GM19468 (cell line): Measurements from ENCODE around the gene NOD1.
"Not testable (repeated sequence)": the region's sequence is repeated elsewhere in the genome, so short reads cannot be mapped to it uniquely, and the experiment has no call there.

Experiments
- ATAC-seq: cut with Tn5 transposase; IDR thresholded peaks from one replicate; pipeline ENCODE4 v1.9.1; 2021; ENCODE audit warnings: mild to moderate bottlenecking, moderate library complexity, moderate number of reproducible peaks; ENCODE audit not compliant: unreplicated experiment; ENCODE audit errors: extremely low read depth

The NOD1 gene

DNA sequence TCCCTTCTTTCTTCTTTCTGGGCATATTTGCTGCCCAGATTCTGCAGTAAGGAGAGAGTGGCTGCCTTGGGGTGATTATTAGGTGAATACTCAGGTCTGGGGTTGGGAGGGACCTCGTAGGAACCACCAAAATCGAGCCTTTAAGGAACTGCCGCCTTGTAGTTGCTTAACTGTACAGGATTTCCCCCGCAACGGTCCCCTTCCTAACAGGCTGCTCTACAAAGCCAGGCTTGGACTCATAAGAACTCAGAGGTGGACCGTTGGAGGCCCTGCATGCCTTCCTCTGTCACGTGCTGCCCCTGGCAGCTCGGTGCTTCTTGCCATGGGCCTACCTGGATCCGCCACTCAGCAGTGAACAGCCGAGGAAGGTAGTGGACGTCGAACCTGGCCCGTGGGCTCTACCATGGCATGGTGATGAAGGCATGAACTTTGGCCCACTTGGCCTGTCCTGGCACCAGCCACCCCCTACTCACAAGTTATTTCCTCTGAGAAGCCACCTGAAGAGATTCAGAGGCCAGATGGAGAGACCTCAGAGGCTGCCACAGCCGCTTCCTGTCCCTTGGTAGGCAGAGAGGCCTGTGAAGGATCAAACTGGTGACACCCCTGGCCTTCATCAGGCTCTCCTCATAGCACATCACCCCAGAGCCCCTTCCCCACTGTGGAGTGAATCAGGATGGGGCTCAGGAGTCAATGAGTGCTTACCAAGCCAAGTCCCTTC lies 54.6 kb downstream of the NOD1 start:
- ATAC-seq, result no peak

DNA sequence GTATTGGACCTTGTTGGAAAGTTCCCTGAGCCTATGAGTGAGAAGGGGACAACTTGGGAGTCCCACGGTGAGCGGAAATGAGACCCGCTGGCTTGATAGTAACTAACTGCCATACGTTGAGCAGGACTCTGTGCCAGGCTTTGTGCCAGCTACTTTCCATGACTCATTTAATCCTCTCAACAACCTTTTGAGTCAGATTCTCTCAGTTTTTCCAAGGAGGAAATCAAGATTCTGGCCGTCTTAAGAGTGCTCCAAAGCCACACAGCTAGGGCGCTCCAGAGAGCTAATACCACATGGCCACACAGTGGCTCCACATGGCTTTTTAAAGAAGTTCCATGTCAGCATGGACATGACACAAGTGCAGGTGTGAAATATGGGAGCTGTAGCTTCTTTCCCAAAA lies 55.7 kb downstream of the NOD1 start:
- no peak for ATAC-seq

DNA sequence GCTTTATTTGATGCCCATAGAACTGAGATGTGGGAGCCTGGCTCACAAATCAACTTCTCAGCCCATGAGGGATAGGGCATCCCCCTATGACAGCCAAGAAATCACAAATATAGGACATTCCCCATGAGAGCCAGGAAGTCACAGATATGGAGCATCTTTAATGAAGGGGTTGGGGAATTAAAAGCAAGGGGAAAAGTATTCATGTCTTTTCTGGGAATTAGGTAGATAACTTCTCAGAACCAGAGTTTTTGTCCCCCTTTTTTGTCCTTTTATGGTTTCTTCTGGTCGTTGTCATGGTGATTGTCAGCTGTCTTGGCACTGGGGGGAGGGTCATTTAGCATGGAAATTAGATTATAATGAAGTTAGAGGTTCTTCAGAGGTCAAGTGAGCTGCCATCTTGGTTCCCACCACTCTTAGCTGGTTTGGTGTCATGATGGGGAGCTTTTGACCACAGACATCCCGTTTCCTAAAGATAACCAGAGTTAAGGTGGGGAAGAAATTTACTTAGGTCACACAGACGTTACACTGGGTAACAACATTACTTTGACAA lies 56.9 kb downstream of the NOD1 start:
- no peak for ATAC-seq

DNA sequence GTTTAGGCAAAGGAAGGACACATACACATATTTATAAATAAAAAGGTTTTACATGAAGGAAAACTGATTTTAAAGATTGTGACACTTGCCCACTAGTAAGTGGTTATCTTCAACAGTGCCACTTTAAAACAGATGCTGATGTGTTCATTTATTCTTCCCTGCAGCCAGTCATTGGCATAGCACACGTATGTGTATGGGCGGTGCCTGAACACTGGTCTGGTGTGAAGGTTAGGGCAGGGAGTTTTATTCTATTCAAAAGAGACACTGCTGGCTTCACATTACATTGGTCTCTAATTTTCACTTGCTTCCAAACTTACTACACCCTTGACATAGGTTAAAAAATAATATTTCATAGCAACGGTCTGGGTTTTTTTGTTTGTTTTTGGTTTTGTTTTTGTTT lies 57.9 kb downstream of the NOD1 start:
- no peak for ATAC-seq

DNA sequence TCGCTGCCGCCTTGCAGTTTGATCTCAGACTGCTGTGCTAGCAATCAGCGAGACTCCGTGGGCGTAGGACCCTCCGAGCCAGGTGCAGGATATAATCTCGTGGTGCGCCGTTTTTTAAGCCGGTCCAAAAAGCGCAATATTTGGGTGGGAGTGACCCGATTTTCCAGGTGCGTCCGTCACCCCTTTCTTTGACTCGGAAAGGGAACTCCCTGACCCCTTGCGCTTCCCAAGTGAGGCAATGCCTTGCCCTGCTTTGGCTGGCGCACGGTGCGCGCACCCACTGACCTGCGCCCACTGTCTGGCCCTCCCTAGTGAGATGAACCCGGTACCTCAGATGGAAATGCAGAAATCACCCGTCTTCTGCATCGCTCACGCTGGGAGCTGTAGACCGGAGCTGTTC lies 58.5 kb downstream of the NOD1 start:
- not testable (repeated sequence) for ATAC-seq

DNA sequence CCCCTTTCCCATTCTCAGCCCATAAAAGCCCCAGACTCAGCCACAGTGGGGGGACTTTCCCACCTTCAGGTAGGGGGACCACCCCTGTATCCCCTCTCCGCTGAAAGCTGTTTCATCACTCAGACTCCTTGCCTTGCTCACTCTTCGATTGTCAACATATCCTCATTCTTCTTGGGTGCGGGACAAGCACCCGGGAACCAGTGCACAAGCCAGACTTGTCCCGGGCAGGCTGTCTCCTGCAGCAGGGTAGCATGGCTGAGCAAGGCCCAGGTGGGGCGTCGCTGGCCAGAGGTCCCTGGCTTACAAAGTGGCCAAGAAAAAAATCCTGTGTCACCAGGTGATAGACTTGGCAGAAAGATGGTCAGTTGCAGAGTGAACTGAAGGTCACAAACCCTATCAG lies 64.7 kb downstream of the NOD1 start:
- no peak for ATAC-seq

DNA sequence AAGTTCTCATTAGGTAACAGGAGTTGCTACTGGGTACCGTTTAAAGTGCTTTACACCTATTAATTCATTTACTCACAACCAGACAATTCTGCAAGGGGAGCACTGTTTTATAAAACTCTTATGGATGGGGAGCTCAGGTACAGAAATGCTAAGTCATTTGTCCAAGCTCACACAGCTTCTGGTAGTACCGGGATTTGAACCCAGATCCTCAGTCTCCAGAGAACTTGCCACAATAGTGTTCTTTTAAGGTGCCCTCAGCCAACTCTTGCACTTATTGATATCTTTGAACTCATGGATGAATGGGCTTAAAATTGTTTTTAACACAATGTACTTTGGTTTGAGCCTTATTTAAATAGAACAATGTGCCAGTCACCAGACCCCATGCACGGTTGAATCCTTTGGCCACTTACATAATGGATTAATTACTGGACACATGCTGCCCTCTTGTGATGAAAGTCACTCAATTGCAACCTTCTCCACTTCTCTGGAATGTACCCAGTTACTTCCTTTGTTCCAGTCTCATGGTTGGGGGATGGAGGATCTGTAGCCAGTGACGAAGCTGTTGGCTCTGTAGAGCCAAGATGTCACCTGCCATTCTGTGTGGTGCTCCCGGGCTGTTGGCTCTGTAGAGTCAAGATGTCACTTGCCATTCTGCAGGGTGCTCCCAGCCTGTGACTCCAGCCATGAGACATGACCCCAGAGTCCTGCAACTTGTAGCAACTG lies 65.6 kb downstream of the NOD1 start:
- ATAC-seq, result no peak

DNA sequence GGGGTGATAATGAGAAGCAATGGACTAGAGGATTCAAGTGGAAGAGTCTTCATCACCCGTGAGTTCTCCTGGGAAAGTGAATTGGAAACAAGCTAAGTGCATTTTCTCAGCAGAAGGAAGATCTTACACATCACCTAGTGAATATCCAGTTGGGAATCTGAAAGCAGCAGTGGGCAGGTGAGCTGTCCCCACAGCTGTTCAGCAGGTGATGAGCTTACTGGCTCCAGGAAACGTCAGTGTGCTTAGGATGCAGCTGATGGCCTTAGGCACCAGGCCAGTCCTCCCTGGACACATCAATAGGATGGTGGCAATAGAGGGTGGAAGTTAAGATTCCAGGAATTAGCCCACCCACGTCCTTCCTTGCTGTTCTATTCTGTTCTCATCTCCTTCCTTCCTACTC lies 66.7 kb downstream of the NOD1 start:
- ATAC-seq, result no peak

DNA sequence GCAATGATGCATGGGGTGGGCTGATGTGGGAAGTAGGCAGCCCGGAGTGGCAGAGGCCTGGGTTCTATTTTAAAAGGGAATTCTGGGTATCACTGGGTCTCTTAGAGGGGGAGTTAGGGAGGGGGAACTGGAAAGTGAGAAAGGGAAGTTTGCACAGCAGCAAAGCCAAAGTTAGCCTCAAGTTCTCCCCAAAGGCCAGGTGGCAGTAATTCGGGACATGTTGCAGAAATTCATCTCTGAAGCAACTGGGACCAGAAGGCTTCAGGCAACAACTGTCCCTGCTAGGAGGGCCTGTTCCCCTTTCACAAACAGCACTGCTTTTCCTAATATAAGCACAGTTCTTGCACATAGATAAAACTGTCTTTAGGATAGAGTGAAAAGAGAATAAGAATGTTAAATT lies 67.4 kb downstream of the NOD1 start:
- ATAC-seq, result no peak

DNA sequence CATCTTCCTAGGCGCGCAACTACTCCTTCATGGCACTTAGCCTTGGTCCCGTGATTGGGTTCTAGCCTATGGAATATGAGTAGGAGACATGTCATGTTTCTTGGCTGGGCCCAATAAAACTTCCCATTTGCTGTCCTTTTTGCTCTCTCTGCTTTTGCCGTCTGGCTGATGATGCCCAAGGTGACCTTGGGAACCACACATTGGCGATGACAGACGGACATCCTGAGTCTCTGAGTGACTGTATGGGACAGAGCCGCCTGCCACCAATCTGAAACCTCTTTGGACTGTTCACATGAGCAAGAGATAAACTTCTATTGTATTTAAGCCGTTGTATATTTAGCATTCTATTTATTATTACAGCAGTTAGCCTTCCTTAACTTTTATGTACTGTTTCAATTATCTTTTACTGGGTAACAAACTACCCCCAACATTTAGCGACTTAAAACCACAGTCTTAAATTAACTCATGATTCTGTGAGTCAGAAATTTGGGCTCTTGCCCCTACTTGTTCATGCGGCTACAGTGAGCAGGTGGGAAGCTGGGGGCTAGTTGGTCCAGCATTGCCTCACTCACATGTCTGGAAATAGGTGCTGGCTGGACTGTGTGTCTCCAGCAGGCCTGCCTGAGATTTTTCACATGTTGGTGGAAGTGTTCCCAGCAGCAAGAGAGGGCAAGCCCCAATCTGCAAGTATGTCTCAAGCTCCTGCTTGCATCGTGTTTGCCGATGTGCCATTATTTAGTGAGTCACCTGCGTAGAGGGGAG lies 71.7 kb downstream of the NOD1 start:
- ATAC-seq, result no peak

DNA sequence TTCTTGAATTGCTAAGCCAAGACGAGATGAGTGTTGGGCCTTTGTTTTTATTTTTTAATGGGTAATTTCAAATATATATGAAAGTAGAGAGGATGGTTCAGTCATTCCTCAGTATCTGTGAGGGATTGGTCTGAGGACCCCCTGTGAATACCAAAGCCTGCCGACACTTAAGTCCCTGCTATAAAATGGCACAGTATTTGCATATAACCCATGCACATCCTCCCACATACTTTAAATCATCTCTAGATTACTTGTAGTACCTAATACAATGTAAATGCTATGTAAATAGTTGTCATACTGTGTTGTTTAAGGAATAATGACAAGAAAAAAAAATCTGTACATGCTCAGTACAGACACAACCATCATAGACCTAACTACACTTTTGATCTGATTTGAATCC lies 73.4 kb downstream of the NOD1 start:
- no peak for ATAC-seq

DNA sequence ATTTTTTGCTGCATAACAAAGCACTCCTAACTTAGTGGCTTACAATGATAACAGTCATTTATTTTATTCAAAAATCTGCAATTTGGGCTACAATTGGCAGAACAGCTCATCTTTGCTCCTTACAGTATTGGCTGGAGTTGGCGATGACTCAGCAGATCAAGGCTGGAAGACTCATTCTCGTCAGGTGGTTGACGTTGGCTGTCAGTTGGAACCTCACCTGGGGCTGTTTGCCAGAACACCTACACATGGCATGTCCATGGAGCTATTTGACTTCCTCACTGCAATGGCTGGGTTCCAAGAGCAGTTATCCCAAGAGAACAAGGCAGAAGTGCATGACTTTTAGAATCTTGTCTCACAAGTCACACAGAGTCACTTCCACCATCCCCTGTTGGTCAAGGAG lies 75.1 kb downstream of the NOD1 start:
- ATAC-seq, result no peak

DNA sequence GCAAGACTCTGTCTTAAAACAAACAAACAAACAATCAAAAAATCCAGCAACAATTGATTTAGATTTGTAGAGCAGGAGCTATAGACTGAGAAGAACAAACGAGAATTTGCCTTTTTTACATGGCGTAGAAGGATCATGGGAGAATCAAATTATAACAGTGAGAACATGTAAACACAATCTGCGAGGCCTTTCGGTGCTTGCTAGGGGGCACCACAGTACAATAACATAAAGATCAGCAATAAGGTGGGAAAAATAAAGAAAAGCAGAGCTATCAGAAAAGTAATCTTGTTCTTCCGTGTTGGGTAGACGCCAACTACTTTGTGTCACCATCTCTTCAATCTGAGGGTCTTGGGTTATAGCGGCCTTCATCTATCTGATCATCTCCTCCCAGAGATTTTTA lies 82.2 kb downstream of the NOD1 start:
- no peak for ATAC-seq

DNA sequence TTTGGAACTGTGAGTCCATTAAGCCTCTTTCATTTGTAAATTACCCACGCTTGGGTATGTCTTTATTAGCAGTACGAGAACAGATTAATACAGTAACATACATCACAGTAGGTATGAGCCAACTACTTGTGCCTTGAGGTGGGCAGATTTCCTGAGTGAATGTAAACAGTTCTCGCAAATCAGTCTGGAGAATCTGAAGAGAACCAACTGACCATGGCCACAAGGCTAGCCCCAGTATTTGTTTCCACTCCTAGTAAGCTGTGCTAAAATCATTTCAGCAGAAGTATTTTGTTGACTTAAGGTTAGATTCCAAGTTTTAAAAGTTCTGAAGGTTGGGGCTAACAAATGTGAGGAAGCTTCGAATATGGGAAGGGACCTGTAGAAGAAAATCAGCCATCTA lies 82.9 kb downstream of the NOD1 start:
- no peak for ATAC-seq

DNA sequence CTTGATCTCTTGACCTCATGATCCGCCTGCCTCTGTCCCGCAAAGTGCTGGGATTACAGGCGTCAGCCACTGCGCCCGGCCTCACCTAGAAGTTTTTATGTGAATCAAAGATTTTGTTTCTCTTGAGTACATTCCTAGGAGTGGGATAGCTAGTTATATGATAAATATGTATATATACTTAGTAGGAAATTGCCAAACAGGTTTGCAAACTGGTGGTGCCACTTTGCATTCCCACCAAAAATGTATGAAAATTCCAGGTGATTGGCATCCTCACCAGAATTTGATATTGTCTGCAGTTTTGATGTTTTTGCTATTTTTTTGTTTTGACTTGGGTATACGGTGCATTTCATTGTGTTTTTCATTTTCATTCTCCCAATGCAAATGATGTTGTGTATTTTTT lies 86.8 kb downstream of the NOD1 start:
- ATAC-seq, result no peak

DNA sequence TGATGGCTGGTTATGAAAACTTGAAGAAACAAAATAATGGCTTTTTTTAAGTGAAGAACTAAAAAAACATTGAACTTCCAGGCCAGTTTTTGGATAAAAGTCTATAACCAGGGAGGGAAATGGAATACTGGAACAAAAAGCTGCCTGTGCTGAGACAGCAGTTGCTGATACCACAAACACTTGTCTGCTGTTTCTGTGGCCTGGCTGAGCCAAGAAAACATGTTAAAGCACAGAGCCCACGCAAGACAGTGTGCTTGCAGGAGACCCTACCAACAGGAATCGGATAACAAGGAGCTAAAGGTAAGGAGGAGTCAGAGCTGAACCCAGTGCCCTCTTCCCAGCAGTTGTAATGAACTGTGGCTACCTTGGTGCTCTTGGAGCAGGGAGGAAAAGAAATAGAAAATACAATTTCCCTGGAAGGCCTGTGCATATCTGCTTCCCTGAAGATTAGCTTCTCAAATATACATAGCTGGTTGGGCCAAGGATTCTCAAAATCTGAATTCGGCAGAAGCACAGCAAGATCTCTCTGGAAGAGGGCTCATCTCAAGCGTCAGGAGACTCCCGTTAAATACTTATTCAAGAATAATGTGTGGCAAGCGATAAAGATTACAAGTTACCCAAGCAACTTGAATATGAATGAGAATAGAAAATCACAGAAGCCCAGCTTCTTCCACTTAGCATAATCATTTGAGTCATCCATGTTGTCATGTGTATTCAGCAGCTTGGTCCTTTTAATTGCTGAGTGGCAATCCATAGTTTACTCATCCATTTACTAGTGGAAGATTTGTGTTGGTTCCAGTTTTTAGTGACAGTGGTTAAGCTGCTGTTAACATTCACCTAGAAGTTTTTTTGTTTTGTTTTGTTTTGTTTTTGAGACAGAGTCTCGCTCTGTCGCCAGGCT lies 87.6 kb downstream of the NOD1 start:
- no peak for ATAC-seq

DNA sequence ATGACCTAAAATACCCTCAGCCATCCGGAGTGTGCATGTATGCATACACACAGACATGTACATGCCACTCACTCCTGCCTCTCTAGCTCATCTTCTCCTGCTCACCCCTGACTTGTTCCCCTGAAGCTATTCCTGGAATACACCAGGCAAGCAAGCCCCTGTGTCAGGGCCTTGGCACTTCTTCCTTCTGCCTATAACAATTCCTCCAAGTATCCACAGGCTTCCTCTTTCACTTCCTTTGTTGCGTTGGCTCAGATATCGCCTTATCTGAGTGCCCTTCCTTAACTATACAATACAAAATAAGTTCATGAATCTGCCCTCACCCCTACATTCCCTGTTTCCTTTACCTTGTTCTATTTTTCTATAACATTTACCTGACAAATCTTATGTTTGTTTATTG lies 88.8 kb downstream of the NOD1 start:
- ATAC-seq, result no peak

DNA sequence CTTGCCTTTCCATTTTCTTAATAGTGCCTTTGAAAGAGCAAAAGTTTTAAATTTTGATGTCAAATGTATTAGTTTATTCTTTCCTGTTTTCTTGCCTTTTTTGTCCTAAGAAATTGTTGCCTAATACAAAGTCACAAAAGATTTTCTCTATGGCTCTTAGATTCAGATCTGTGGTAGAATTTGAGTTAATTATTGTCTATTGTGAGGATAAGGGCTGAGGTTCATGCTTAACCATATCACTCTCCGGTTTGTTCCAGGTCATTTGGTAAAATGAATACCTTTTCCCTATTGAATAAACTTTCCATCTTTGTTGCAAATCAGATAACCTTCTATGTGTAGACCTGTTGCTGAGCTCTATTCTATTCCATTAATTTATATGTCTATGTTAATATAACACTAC lies 96.0 kb downstream of the NOD1 start:
- ATAC-seq, result no peak

DNA sequence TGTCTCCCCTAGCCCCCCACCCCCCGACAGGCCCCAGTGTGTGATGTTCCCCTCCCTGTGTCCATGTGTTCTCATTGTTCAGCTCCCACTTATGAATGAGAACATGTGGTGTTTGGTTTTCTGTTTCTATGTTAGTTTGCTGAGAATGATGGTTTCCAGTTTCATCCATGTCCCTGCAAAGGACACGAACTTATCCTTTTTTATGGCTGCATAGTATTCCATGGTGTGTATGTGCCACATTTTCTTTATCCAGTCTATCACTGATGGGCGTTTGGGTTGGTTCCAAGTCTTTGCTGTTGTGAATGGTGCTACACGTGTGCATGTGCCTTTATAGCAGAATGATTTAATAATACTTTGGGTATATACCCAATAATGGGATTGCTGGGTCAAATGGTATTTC lies 97.8 kb downstream of the NOD1 start:
- not testable (repeated sequence) for ATAC-seq

DNA sequence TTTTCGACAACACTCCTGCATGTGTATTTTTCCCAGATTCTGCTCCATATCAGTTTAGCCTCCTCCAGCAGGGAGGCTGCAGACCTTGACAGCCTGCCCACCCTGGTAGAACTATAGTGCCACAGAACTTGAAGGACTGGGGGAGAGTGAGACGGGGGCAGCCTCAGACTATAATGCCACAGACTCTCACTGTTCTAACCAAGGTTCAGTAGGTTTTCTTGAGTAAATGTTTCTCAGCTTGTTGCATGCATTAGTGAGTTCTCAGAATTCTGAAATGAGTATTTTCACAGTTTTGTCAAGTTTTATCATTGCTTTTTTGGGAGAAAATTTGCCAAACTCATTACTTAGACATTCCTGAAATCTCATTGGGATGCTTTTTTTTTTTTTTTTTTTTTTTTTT lies 98.3 kb downstream of the NOD1 start:
- no peak for ATAC-seq
